HFFc6 (cell line): Measurements from ENCODE around the gene TCF20. TPM values are rescaled to one million over a fixed set of nuclear protein-coding genes. Genes with fewer than 3 reads are reported as not detected.

Experiments
- DNase-seq: peaks from one replicate; pipeline ENCODE4 v3.0.0-alpha.2; 2018
- H3K27ac Mint-ChIP-seq: 2 replicates; pipeline ENCODE4 v1.8.0; 2020; ENCODE audit warnings: mild to moderate bottlenecking, mixed read lengths
- H3K27me3 Mint-ChIP-seq: 2 replicates; pipeline ENCODE4 v1.8.0; 2021; ENCODE audit warnings: mild to moderate bottlenecking, moderate library complexity, mixed read lengths; ENCODE audit not compliant: insufficient read depth
- H3K36me3 Mint-ChIP-seq: 2 replicates; pipeline ENCODE4 v1.8.0; 2021; ENCODE audit warnings: low read depth, mixed read lengths
- H3K4me1 Mint-ChIP-seq: 2 replicates; pipeline ENCODE4 v1.8.0; 2020; ENCODE audit warnings: low read depth, mixed read lengths
- H3K4me3 Mint-ChIP-seq: 2 replicates; pipeline ENCODE4 v1.8.0; 2020; ENCODE audit warnings: mild to moderate bottlenecking, moderate library complexity, mixed read lengths
- H3K9me3 Mint-ChIP-seq: 2 replicates; pipeline ENCODE4 v1.8.0; 2020; ENCODE audit warnings: mild to moderate bottlenecking, mixed read lengths
- CTCF ChIP-seq: fragments of 200-600 bp; sonication (generic); IDR thresholded peaks from 2 replicates; pipeline ENCODE4 v1.5.0; 2021; ENCODE audit warnings: antibody characterized with exemption, mild to moderate bottlenecking
- total RNA-seq, 6 experiments: library from RNA; stranded (reverse); fragmentation: NEBNext Ultra II Directional; extraction: Animal tissue kit (Norgen Biotek cat#: 25700); gene quantifications; 2 replicates in 1 of 6; 3 replicates in 5 of 6; pipeline ENCODE4 v1.2.3, GENCODE V29; 2021

TCF20 gene
- total RNA-seq, 6 experiments from 2014 or later, result 26.7 to 33.4 (median 30.1) TPM

DNA sequence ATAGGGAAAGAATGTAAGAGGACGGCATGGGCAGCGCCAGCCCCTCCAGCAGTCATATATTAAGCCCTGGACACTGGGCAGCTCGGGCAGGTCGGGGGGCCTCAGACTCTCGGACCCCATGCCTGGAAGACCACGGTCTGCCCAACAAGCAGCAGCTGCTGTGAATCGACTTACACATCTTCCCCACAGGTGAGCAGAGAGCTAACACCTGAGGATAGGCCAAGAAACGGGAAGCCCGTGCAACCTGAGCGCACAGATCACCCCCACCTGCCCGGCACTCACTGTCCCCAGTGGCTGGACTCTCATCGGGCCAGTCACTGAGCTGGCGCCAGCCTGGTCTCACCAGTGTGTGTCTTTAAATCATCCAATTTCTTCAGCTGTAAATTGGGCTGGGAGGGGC, 4.7 kb upstream of the TCF20 start:
- H3K9me3 Mint-ChIP-seq, result no peaks in the 10 kb centered on the region
- no peak for TF ChIP-seq CTCF
- DNase-seq, result no peak
- H3K36me3 Mint-ChIP-seq, result no peaks in the 10 kb centered on the region
- H3K27ac Mint-ChIP-seq, result no peak overlapping the region
- H3K4me3 Mint-ChIP-seq, result no peak overlapping the region
- peaks cover 13% of the 10 kb centered on the region for H3K27me3 Mint-ChIP-seq
- H3K4me1 Mint-ChIP-seq, result no peaks in the 10 kb centered on the region

GRCh38 chr22:42273855-42274451, 3.5 kb upstream of the TCF20 start:
- no peak overlapping the region for H3K27ac Mint-ChIP-seq
- no peak overlapping the region for H3K4me3 Mint-ChIP-seq
- no peak for TF ChIP-seq CTCF
- peaks cover 13% of the 10 kb centered on the region for H3K27me3 Mint-ChIP-seq
- H3K9me3 Mint-ChIP-seq, result no peaks in the 10 kb centered on the region
- peaks cover 4% of the 10 kb centered on the region for H3K4me1 Mint-ChIP-seq
- DNase-seq, result no peak
- H3K36me3 Mint-ChIP-seq, result no peaks in the 10 kb centered on the region

- no peaks in the 10 kb centered on the region for H3K9me3 Mint-ChIP-seq
- H3K4me3 Mint-ChIP-seq, result no peak overlapping the region
- no peak overlapping the region for H3K27ac Mint-ChIP-seq
- no peak for DNase-seq
- no peak for TF ChIP-seq CTCF
- peaks cover 6% of the 10 kb centered on the region for H3K27me3 Mint-ChIP-seq
- peaks cover 12% of the 10 kb centered on the region for H3K4me1 Mint-ChIP-seq
- H3K36me3 Mint-ChIP-seq, result no peaks in the 10 kb centered on the region
Observed at GRCh38 chr22:42272431-42272999, 2.1 kb upstream of the TCF20 start.

DNA sequence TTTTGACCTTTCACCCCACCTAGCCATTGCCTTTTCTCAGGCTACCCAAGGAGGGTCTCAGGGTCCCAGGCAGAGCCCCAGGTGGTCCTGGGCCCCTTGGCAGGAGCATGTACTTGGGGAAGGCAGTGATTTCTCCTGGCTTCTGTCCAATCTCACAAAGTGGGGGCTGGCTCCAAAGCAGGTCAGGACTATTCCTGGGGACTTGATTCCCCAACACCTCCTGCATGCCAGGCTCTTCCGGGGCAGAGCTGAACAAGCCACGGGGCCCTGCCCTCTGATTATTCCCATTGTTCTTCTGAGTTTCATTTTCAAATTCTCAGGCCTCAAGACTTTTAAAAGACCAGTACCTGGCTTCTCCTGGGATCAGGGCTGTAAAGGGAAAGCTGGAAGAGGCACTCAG, 1.5 kb upstream of the TCF20 start:
- Mint-ChIP-seq H3K9me3 (no peaks in the 10 kb centered on the region), H3K27ac (no peak overlapping the region), H3K36me3 (no peaks in the 10 kb centered on the region), H3K4me3 (no peak overlapping the region; the same call in 1 of the 2 replicates), H3K27me3 (peaks cover 6% of the 10 kb centered on the region), H3K4me1 (peaks cover 12% of the 10 kb centered on the region)
- DNase-seq, result no peak
- no peak for TF ChIP-seq CTCF

DNA sequence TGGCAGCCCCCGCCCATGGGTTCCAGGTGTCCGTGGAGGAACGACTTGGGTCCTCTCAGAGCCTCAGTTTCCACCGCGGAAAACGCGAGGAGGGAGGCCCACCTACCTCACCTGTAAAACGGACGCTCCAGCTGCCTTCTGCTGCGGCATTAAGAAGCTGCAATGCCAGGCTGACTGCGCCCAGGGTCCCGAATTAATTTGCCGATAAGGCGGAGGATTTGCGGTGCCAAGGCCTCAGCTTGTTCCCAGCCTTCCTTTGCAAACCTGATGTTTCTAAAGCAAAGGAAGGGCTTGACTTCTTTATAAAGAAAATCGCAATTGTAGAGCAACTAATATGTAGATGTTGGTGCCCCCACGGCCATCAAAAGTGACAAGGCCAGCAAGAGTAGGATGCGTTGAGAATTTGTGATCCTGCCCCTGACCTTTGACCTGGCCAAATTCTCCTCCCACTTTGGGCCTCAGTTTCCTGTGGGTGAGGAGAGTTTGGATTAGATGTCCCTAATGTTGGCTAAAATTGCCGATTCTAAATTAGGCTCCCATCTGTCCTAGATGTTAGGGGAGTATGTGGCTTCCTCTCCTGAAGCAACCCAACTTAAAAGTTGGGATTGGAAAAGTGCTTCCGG, 849 bp upstream of the TCF20 start:
- no peak overlapping the region for H3K27ac Mint-ChIP-seq
- no peaks in the 10 kb centered on the region for H3K9me3 Mint-ChIP-seq
- no peak for TF ChIP-seq CTCF
- H3K27me3 Mint-ChIP-seq, result peaks cover 6% of the 10 kb centered on the region
- no peak for DNase-seq
- H3K4me3 Mint-ChIP-seq, result peak overlapping the region; percentile 37
- H3K4me1 Mint-ChIP-seq, result peaks cover 12% of the 10 kb centered on the region
- H3K36me3 Mint-ChIP-seq, result no peaks in the 10 kb centered on the region
